Glomerular visceral epithelial cell (primary cell): ENCODE measurements around the gene SYCP3.
"Not testable (repeated sequence)": the region's sequence is repeated elsewhere in the genome, so short reads cannot be mapped to it uniquely, and the experiment has no call there.

Source experiments
- DNase-seq: peaks from one replicate; pipeline ENCODE4 v3.0.0-alpha.2; 2016; ENCODE audit errors: extremely low spot score

The SYCP3 gene

DNA sequence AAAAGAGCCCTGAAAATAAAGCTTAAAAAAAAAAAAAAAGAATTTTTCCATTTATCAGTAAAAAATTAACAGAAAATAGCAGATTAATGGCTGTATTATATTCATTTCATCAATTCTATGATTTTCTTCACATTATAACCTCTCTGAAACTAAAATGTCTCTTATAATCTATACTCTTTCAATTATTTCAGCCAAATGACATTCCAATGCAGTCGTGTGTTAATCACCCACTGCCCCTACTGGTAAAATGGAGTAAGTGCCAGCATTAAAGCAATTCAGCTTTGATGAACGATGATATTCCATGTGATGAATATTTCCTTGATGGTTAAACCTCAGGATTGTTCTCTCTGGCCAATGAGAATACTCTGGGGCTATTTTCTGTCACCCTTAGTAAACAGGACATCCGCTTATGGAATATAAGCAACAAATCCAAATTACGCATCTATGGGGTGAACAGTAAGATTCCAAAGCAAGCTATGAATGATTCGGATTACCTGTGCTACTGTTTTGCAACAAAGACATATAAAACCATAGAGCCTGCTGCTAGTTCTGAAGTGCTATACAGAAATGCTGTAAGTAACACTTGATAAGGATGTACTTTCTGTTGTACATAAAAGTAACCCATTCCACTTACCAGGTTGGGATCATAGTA, 20.3 kb upstream of the SYCP3 start:
- peak; percentile 31 for DNase-seq

DNA sequence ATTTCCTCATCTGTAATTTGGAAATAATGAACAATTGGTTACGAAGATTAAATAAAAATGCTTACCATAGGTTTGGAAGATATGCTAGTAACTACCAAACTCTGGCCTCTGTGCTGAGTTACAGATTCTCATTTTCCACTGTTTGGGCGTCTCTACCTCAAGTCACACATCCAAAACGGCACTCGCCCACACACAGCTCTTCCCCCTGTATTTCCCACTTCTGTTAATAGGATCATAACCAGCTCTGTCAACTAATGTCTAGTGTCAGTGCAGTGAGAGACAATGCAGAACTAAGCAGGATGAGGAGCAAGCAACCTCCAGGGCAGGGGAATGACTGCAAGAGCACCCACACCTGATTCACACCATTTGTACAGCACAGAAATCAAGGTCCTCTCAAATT, 10.9 kb upstream of the SYCP3 start:
- no peak for DNase-seq

DNA sequence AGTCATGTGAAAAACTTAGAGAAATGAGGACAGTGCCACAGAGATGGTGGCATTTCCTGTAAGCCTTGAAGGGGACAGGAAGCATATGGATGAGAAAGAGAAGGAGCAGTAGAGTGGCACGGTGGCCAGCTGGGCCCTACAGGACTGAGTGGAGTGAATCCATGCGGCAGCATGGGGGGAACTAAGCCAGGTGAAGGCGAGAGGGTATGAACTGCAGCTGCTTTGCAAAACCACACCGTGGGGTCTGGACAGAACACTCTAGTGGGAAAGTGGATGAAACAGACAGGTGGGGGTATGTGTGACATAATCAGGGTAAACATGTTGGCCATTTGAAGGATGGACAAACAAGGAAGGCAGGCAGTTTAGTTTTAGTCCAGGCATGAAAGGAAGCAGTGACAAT, 10.4 kb upstream of the SYCP3 start:
- DNase-seq: no peak

DNA sequence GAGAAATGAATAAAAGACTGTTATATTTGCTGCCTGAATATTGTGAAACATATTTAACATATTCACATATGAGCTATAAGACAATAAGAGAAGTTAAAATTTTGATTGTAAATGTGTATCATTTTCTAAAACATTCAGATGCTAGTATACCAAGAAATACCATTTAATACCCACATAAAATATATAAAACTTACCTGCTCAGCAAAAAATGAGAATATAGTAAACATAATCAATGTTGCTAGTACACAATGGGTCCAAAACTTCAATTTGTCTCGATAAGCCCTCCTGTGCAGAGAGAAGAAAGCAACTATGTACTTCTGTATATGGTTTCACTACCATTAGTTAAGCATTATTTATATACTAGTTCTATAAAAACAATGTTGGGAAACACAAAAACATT, 9.6 kb upstream of the SYCP3 start:
- DNase-seq: no peak

DNA sequence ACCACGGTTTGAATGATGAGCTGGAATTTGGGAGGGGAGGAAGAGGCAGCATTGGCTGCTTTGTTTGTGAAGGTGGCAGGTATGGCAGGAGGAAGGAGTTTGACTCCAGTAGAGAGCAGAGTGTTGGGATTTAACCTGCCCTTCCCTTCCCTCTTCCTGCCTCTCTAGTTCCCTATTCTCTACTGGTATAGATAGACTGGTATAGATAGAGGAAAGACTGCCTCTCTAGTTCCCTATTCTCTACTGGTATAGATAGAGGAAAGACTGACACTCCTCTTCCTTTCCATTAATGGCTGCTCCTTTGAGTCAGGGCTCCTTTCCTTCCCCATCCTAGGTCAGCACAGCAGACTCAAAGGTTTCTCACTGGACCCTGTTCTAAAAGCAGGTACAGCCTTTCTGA, 8.4 kb upstream of the SYCP3 start:
- no peak for DNase-seq

DNA sequence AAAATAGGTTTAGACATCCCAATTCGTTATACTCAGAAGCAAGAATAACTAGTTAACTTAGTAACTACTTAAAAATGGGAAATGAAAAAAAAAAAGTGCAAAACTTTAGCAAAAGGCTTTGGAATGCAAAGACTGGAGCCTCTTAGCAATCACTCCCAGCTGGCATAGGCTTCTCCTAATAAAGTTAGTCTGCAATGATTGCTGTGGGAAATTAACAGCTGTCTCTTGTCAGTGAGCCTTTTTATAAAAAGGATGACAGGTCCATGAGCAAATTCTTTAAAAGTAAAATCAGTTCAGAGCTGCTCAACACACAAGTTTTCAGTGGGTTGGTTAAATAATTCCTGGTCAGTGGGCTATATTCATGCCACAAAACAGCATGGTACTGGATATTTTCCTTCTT, 7.4 kb upstream of the SYCP3 start:
- DNase-seq: no peak

DNA sequence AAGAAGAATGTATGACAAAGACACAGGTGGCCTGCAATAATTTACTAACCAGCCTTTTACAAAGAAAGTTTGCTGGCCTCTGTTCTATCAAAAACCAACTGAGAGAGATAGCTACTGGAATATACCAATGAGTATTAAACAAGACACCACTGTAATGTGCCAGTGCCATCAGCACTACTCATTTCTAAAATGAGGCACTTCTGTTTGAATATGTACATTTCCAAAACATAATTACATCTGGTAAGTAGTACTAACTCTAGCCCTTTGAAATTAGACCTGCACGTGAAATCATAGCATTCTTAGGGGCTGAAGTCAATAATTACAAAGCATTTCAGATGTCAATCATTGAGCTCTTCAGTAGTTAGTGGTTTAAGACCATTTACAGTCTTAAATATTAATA, 6.9 kb upstream of the SYCP3 start:
- no peak for DNase-seq

DNA sequence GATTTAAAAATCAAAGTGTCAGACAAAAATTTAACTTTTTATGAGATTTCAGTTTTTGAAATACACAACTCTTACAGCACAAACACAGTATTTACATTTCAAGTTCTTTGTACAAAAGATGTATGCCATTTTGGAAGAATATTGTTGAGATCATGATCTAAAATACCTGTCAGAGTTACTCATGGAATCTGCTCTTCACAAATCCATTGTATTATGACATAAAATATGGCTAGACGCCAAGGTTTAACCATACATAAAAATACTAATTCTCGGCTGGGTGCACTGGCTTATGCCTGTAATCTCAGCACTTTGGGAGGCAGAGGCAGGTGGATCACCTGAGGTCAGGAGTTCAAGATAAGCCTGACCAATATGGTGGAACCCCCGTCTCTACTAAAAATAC, 6.2 kb upstream of the SYCP3 start:
- DNase-seq: no peak

DNA sequence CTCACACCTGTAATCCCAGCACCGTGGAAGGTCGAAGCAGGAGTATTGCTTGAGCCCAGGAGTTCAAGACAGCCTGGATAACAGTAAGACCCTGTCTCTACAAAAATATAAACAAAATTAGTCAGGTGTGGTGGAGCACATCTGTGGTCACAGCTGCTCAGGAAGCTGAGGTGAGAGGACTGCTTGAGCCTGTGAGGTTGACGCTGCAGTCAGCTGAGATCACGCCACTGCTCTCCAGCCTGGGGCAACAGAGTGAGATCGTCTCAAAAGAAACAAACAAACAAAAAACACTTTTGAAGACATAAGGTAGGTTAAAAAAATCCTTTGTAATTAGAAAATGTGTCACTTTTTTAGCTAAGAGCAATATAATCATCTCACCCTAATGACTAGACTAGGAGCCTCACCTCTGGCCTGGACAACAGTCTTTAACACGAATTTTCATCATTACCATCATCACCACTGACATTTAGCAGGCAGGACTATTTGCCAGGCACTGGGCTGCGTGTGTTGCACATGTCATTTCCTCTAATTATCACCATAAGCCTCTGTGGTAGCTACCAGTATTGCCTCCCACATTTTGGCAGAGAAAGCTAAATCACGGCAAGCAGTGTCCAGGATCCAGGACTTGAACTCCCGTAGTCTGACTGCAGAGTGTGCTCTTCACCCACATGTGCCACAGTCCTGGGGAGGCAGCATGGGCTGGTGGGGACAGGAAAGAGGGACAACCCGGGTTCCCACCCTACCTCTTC, 4.6 kb upstream of the SYCP3 start:
- DNase-seq: no peak

DNA sequence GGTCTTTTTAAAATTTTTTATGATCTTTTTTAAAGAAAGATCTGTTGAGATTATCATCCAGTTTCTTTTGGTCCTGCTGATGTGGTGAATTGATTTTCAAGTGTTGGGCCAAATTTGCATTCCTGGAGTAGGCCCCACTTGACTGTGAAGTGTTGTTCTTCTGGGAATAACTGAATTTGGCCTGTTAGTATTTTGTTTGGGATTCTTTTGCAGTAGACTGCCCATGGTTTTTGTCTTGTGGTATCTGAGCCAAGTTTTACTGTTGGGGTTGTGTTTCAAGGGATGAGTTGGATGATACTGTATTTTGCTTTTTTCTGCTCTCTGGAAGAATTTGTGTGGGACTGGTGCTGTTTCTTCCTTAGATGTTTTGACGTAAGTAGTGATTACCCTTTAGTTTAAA, 4.0 kb upstream of the SYCP3 start:
- DNase-seq: no peak

DNA sequence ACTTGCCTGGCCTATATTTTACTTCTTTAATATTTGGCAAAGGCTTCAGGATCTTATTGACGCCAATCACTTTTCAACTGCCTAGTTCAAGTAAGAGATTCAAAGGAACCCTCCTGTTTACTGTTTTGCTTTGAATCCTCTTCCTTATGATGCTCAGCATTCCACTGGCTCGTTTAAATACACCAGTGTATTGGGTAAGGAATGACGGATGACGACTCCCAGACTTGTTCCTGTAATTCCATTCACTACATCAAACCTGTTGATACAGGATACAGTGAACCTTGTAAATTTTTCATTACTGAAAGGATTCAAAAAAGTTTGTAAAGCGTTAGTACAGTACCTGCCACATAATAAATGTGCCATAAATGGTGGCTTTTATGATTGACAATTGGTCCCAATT, 1.7 kb upstream of the SYCP3 start:
- no peak for DNase-seq

DNA sequence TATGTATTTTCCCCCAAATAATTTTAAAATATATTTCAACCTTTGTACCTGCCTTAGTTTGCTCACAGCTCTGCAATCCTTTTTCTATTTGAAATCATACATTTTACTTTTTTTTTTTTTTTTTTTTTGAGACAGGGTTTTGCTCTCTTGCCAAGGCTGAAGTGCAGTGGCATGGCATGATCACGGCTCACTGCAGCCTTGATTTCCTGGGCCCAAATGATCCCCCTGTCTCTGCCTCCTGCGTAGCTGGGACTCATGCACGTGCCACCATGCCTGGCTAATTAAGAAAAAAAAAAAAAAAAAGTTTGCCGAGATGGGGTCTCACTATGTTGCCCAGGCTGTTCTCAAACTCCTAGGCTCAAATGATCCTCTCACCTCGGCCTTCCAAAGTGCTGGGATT, 1.3 kb upstream of the SYCP3 start:
- DNase-seq: no peak

DNA sequence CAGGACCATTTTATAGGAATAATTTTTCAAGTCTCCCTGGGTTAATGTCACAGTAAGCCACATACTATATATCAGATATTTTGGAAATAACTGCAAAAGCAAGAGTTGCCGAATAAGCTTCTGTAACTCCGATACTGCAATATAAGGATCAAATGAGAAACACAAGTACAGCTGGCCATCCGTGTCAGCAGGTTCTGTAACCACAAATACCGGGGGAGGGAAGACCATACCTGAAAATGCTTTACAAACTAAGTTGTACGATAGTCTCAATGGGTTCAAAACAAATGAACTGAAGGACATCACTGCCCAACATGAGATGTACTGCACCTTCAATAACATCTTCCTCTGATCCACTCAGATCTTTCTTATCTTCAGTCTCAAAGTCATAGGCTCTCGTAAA, 1.8 kb downstream of the SYCP3 start:
- DNase-seq: no peak

DNA sequence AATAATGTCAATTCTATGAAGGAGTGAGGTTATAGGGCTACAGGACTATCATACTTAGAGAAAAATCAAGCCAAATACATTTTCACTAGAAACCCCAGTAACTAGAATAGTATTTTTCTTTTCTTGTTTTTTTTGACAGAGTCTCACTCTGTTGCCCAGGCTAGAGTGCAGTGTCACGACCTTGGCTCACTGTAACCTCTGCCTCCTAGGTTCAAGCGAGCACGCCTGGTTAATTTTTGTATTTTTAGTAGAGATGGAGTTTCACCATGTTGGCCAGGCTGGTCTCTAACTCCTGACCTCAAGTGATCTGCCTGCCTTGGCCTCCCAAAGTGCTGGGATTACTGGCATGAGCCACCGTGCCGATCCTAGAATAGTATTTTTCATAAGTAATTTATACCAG, 4.8 kb downstream of the SYCP3 start:
- DNase-seq: not testable (repeated sequence)

DNA sequence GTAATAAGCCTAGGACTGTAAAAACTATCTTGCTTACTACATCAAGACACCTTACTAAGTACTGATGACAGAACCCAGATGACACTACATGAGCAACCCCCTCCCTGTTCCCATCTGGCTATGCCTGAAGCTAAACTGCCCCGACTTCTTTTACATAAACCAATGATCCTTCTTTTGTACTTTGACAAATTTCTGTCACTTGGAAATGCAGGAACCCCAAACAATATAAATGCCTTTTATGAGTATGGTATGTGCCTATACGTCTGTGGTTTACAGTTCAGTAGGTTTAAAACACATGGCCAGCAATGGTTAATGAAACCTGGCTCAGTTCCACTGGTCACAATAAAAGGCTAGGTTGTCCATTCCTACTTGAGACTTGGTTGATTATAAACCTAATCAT, 6.1 kb downstream of the SYCP3 start:
- DNase-seq: peak; percentile 11

DNA sequence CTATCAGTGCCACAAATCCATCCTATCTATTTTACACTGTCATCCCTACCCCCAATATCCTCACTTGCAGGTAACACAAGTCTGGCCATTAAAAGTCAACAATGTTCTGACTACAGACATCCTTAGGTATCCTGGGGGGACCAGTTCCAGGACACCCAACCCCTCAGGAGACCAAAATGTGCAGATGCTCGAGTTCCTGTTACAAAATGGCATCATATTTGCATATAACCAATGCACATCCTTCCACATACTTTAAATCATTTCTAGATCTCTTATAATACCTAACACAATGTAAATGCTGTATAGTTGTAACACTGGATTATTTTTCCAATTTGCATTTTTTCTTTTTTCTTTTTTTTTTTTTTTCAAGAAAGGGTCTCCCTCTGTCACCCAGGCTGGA, 6.9 kb downstream of the SYCP3 start:
- DNase-seq: no peak

DNA sequence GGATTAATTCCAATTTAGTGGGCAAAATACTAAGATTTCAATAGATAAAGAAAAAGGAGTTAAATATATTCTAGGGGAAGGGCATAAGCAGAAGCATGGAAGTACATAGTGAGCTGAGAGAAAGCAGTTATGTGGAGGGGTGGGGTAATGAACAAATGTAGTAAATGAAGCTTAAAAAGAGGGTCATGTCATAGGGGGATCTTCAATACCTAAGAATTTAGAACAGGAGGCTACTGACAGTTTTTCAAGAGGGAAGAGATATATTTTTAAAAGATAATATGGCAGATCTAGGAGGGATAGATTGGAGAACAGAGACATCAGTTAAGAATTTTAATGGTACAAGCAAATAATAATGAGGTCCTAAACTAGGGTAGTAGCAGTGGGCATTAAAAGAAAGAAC, 9.4 kb downstream of the SYCP3 start:
- no peak for DNase-seq

DNA sequence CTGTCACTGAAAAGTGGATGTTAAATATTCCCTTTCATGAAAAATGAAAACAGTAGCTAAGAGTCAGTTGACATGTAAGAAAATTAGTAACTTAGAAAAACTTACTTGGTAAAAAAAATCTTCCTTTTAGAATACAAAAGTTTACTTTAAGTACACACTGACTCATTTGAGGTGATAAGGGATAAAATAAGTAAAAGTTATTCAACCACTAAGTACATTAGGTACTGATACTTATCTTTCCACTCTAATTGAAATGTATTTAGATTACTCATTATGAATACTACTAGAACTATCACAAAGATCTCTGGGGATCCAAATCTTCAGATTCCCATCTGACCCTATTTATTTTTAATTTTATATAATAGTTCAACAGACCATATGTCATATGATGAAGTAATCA, 12.2 kb downstream of the SYCP3 start:
- DNase-seq: no peak

DNA sequence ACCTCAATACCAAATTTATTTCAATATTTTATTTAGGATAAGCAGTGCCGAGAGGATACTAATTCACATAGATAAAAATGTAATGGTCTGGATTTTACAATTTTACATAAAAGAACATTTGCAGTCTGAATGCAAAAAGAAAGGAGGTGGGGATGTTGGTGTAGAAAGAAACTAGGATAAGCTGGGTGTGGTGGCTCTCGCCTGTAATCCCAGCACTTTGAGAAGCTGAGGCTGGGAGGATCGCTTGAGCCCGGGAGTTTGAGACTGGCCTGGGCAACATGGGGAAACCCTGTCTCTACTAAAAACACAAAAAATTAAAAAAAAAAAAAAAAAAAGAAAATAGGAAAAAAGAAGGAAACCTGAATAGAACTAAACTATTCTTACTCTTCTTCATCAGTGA, 16.9 kb downstream of the SYCP3 start:
- no peak for DNase-seq

DNA sequence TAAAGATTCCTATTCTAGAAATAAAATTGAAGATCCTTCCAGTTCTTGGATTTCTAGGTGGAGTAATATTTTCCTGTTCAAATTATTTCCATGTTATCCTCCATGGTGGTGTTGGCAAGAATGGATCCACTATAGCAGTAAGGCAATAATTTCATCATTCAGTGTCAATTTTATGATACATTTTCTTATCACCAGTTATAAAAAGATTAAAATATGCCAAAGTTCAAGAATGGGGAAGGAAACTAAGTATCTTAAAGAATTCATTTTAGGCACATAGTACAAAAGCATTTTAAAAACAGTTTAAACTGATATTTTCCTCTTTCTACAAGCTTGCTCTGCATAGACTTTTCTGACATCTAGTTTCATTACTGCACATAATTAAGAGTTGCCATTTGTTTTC, 19.1 kb downstream of the SYCP3 start:
- no peak for DNase-seq

DNA sequence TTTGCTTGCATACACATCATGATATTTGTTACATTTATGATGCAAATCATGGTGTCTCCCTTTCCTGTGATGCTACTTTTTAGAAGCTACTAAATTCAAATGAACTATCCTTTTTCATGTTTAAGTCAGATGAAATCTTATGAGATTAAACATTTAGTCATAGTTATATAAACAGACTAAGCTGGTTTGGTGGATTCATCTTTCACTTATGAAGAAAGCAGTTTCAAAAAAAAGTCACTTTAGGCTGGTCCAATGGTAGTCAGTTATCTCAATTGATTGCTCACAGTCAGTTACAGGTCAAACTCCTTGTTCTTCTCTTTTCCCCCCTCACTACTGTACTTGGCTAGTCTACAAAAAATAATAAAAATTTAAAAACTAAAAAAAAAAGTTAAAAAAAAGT, 19.7 kb downstream of the SYCP3 start:
- no peak for DNase-seq

DNA sequence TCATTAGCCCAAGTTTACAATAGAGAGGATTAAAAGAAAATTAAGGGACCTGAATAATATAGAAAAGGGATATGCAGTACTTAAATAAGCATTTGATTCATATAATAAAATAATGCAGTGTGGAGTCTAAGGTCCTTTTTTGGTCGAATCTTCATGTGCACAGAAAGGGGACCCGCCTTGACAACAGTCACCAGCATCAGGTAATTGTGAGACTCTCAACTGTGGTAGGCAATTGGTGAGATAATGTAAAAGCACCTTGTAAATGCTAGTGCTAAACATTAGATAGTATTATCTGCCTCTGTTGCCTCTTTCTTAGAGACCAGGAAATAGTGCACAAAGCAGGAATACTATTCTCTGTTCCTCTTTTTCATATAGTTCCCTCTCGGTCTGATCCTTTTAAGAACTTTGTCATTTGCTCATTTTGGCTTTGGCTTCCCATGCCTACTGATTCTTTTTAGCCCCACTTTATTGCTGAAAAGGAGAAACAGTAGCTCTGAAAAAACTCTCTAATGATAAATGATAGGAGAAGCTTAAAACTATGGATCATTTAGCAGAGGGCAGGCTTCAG, 24.3 kb downstream of the SYCP3 start:
- DNase-seq: no peak

DNA sequence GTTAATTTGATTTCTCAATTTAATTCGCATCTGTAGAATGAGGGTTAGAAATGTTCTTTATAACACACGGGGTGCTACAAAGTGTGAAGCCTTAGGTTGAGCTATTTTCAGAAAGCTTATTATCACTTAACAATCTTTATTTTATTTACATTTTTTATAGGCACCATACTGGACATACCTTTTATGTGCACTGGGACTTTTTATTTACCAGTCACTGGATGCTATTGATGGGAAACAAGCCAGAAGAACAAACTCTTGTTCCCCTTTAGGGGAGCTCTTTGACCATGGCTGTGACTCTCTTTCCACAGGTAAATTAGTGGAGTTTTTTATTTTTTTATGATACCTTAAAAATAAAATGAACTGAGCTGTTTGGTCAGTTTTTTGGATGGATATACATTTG, 25.3 kb downstream of the SYCP3 start:
- no peak for DNase-seq
